GM23248 (cell line): ENCODE results near the gene C17orf114.

Source experiments
- EZH2 ChIP-seq: fragments of 200-600 bp; sonication (generic); IDR thresholded peaks from 2 replicates; pipeline ENCODE4 v1.6.1; 2018; ENCODE audit warnings: antibody characterized with exemption, mild to moderate bottlenecking; ENCODE audit not compliant: insufficient read depth, poor library complexity, severe bottlenecking
- EZH2phosphoT487 ChIP-seq: fragments of 200-600 bp; sonication (generic); IDR thresholded peaks from 2 replicates; pipeline ENCODE4 v1.6.1; 2018; ENCODE audit warnings: antibody characterized with exemption, moderate library complexity, mild to moderate bottlenecking, low read depth; ENCODE audit not compliant: insufficient read depth

- no peak for TF ChIP-seq EZH2
- no peak for TF ChIP-seq EZH2phosphoT487
Observed at GRCh38 chr17:4839965-4840892, 38.1 kb upstream of the C17orf114 start.
